Caco-2 (cell line): Measurements from ENCODE around the gene MYO16. TPM values are rescaled to one million over a fixed set of nuclear protein-coding genes. Genes with fewer than 3 reads are reported as not detected.

Experiments
- BruUV-seq: library from RNA; stranded (reverse); fragments of 400-500 nt; replicated peaks from 2 replicates; lab custom pipeline; 2021; lab: Mats Ljungman, UMichigan
- CTCF ChIA-PET: fragments of 300-600 bp; sonication (Branson Sonifier 250); formaldehyde crosslinking; loops from one replicate; lab custom pipeline; 2022; ENCODE audit warnings: antibody characterized with exemption; lab: Charles Lee
- POLR2A ChIA-PET: fragments of 300-600 bp; sonication (Branson Sonifier 250); formaldehyde crosslinking; loops from one replicate; lab custom pipeline; 2022; ENCODE audit warnings: antibody characterized with exemption; lab: Charles Lee
- DNase-seq, 2 experiments: peaks; one replicate each; pipeline versions ENCODE4 v3.0.0 to v3.0.0-alpha.2; 2020 to 2022
- H3K27me3 ChIP-seq: replicated peaks from 2 replicates; pipeline ENCODE4 v1.6.0; 2011; ENCODE audit warnings: low read length; ENCODE audit not compliant: control insufficient read depth, insufficient read depth
- H3K36me3 ChIP-seq: 2 replicates; pipeline ENCODE4 v1.5.1; 2011; ENCODE audit warnings: low read length; ENCODE audit not compliant: control insufficient read depth, insufficient read depth
- H3K4me1 ChIP-seq: fragments of 250-450 bp; sonication (Bioruptor Pico); 2 replicates; pipeline ENCODE4 v1.5.1; 2020; ENCODE audit warnings: mild to moderate bottlenecking
- H3K4me3 ChIP-seq: 2 replicates; pipeline ENCODE4 v1.5.1; 2011; ENCODE audit warnings: low read depth, mild to moderate bottlenecking, control low read depth, low read length
- H3K9me3 ChIP-seq: fragments of 250-450 bp; sonication (Bioruptor Pico); 2 replicates; pipeline ENCODE4 v1.5.1; 2020; ENCODE audit warnings: mild to moderate bottlenecking, moderate library complexity
- H3K27ac Mint-ChIP-seq: one replicate; pipeline ENCODE4 v1.8.0; 2022; ENCODE audit warnings: mixed read lengths; ENCODE audit not compliant: unreplicated experiment
- H3K27me3 Mint-ChIP-seq: one replicate; pipeline ENCODE4 v1.8.0; 2022; ENCODE audit warnings: mixed read lengths; ENCODE audit not compliant: insufficient read depth, unreplicated experiment
- H3K36me3 Mint-ChIP-seq: one replicate; pipeline ENCODE4 v1.8.0; 2022; ENCODE audit warnings: mild to moderate bottlenecking, mixed read lengths; ENCODE audit not compliant: insufficient read depth, unreplicated experiment
- H3K4me1 Mint-ChIP-seq: one replicate; pipeline ENCODE4 v1.8.0; 2022; ENCODE audit warnings: low read depth, mixed read lengths; ENCODE audit not compliant: unreplicated experiment
- H3K4me3 Mint-ChIP-seq: one replicate; pipeline ENCODE4 v1.8.0; 2022; ENCODE audit warnings: mild to moderate bottlenecking, moderate library complexity, mixed read lengths; ENCODE audit not compliant: unreplicated experiment
- H3K9me3 Mint-ChIP-seq: one replicate; pipeline ENCODE4 v1.8.0; 2022; ENCODE audit warnings: mixed read lengths; ENCODE audit not compliant: unreplicated experiment
- intact Hi-C: fragments of 100-400 bp; cut with micrococcal nuclease; formaldehyde crosslinking; loops from one replicate; pipeline ENCODE4 v1.10.0; 2022; ENCODE audit not compliant: unreplicated experiment
- total RNA-seq: library from RNA; stranded (reverse); gene quantifications from 2 replicates; pipeline ENCODE4 v1.2.3, GENCODE V29; 2022
- TF ChIP-seq, protein P1 (sequence below), 2 experiments: fragments of 200-600 bp in 1 of 2; IDR thresholded peaks; 1 replicate in 1 of 2; 2 replicates in 1 of 2; pipeline versions ENCODE4 v1.5.1 to v1.8.0; 2011 to 2022; ENCODE audit warnings: antibody characterized with exemption in 1 of 2, control low read depth in 1 of 2, inconsistent platforms in 1 of 2, low read depth in 1 of 2, low read length in 1 of 2, mild to moderate bottlenecking in 1 of 2, moderate library complexity in 1 of 2; ENCODE audit not compliant: insufficient read depth in 1 of 2, severe bottlenecking in 1 of 2, unreplicated experiment in 1 of 2

MYO16 gene
- total RNA-seq, 1 experiment from 2014 or later: not detected

DNA sequence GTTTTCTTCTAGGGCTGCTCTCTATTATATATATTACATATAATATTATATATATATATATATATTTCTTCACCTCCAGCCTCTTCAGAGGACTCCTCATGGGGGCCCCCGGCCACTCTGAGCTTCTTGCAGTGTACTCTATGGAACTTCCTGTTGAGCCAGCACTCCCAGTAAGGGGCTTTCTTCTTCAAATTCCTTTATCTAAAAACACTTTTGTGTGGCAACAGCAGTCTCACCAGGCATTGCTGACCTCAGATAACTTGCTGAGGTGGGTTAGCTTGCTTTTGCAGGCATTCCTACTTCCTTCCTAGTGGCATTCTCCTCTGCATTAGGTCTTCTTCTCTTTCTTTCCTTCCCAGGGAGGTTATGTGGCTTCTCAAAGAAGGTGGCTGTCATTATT, 381.5 kb downstream of the MYO16 start:
- Mint-ChIP-seq H3K9me3 (peaks cover 10% of the 10 kb centered on the region), H3K4me1 (no peaks in the 10 kb centered on the region), H3K27me3 (peaks cover 10% of the 10 kb centered on the region), H3K36me3 (no peaks in the 10 kb centered on the region), H3K27ac (no peak overlapping the region), H3K4me3 (no peak overlapping the region)
- POLR2A ChIA-PET: no interaction called here
- Histone ChIP-seq H3K27me3 (no peaks in the 10 kb centered on the region; the same call in 1 of the 2 replicates), H3K9me3 (no peaks in the 10 kb centered on the region), H3K36me3 (no peaks in the 10 kb centered on the region), H3K4me1 (no peaks in the 10 kb centered on the region), H3K4me3 (no peak overlapping the region)
- intact Hi-C loops: loop anchor here (5.0 kb wide), 1 partner anchor 776 kb away; the partner anchor contains the start of gene IRS2
- CTCF ChIA-PET: no interaction called here
- DNase-seq: no peak
- BruUV-seq: no TSS peak
- TF ChIP-seq, protein P1, sequence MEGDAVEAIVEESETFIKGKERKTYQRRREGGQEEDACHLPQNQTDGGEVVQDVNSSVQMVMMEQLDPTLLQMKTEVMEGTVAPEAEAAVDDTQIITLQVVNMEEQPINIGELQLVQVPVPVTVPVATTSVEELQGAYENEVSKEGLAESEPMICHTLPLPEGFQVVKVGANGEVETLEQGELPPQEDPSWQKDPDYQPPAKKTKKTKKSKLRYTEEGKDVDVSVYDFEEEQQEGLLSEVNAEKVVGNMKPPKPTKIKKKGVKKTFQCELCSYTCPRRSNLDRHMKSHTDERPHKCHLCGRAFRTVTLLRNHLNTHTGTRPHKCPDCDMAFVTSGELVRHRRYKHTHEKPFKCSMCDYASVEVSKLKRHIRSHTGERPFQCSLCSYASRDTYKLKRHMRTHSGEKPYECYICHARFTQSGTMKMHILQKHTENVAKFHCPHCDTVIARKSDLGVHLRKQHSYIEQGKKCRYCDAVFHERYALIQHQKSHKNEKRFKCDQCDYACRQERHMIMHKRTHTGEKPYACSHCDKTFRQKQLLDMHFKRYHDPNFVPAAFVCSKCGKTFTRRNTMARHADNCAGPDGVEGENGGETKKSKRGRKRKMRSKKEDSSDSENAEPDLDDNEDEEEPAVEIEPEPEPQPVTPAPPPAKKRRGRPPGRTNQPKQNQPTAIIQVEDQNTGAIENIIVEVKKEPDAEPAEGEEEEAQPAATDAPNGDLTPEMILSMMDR (IDR thresholded peaks at IDR 0.05; ENCODE audit: insufficient read depth in 1 of 2, low read depth in 1 of 2, low read length in 1 of 2, severe bottlenecking in 1 of 2, unreplicated experiment in 1 of 2): no peak

DNA sequence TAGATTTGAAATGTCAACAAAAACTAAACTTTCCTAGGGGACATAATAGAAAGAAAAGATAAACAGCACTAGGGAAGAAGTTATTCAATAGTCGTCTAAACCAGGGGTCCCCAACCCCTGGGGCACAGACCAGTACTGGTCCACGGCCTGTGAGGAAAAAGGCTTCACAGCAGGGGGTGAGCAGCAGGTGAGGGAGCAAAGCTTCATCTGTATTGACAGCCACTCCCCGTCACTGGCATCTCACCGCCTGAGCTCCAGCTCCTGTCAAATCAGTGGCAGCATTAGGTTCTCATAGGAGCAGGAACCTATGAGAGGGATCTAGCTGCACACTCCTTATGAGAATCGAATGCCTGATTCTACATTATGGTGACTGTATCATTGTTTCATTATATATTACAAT, 382.7 kb downstream of the MYO16 start:
- Histone ChIP-seq H3K36me3 (no peaks in the 10 kb centered on the region), H3K9me3 (no peaks in the 10 kb centered on the region), H3K27me3 (no peaks in the 10 kb centered on the region), H3K4me1 (no peaks in the 10 kb centered on the region), H3K4me3 (no peak overlapping the region)
- peaks cover 2% of the 10 kb centered on the region for H3K9me3 Mint-ChIP-seq
- ChIA-PET CTCF (no interaction called here), POLR2A (no interaction called here)
- H3K4me3 Mint-ChIP-seq: no peak overlapping the region
- TF ChIP-seq, protein P1 (IDR thresholded peaks at IDR 0.05; ENCODE audit: insufficient read depth in 1 of 2, low read depth in 1 of 2, low read length in 1 of 2, severe bottlenecking in 1 of 2, unreplicated experiment in 1 of 2): no peak
- no peaks in the 10 kb centered on the region for H3K36me3 Mint-ChIP-seq
- BruUV-seq: no TSS peak
- H3K4me1 Mint-ChIP-seq: no peaks in the 10 kb centered on the region
- H3K27me3 Mint-ChIP-seq: peaks cover 10% of the 10 kb centered on the region
- H3K27ac Mint-ChIP-seq: no peak overlapping the region
- intact Hi-C loops: loop anchor here (5.0 kb wide), 1 partner anchor 775 kb away; the partner anchor contains the start of gene IRS2
- no peak for DNase-seq

DNA sequence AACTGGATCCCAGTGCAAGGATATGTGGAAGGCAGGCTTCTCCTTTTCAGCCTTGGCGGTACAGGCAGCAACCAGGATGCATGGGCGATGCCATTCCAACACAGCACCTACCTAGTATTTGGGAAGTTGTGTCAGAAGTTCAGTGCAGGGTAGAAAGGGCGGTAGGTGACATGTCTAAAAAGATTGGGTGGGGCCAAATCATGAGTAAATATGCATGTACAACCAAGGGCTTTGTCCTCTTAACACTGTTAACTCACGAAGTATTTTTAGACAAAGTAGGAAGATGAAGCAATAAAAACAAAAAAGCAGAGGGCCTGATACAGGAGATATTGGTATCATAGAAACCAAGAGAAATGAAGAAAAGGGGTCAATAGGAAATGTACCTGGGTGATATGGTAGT, 392.1 kb downstream of the MYO16 start:
- Mint-ChIP-seq H3K27me3 (peaks cover 7% of the 10 kb centered on the region), H3K4me3 (no peak overlapping the region), H3K27ac (no peak overlapping the region), H3K9me3 (no peaks in the 10 kb centered on the region), H3K36me3 (no peaks in the 10 kb centered on the region), H3K4me1 (no peaks in the 10 kb centered on the region)
- POLR2A ChIA-PET: no interaction called here
- intact Hi-C loops: no loop called here
- no peaks in the 10 kb centered on the region for H3K9me3 ChIP-seq
- no peaks in the 10 kb centered on the region for H3K36me3 ChIP-seq
- H3K4me3 ChIP-seq: no peak overlapping the region
- no peaks in the 10 kb centered on the region for H3K27me3 ChIP-seq
- no peaks in the 10 kb centered on the region for H3K4me1 ChIP-seq
- CTCF ChIA-PET: no interaction called here
- no TSS peak for BruUV-seq
- TF ChIP-seq, protein P1 (IDR thresholded peaks at IDR 0.05; ENCODE audit: insufficient read depth in 1 of 2, low read depth in 1 of 2, low read length in 1 of 2, severe bottlenecking in 1 of 2, unreplicated experiment in 1 of 2): no peak
- no peak for DNase-seq
